GM12865 (cell line): ENCODE measurements around the gene HSD11B1L.
A peak's percentile ranks its signal among the peaks of the same experiment; 100 is the strongest.

Experiments
- DNase-seq: peaks from one replicate; pipeline ENCODE4 v3.0.0; 2010; ENCODE audit warnings: low read depth
- H3K4me3 ChIP-seq: 2 replicates; pipeline ENCODE4 v1.5.1; 2011; ENCODE audit warnings: mild to moderate bottlenecking, low read depth, low read length, control low read depth
- CTCF ChIP-seq: IDR thresholded peaks from 2 replicates; pipeline ENCODE4 v1.5.1; 2011; ENCODE audit warnings: low read length, control low read depth, low read depth, inconsistent platforms; ENCODE audit not compliant: insufficient read depth; ENCODE audit errors: missing control alignments

Gene HSD11B1L

GRCh38 chr19:5680437-5681368, at the start of gene HSD11B1L, which contains the start of gene MICOS13:
Gene HSD11B1L (plus strand): TSS chr19:5681027. CDS start chr19:5684833, 3,806 bp downstream.
Gene MICOS13 (minus strand): TSS chr19:5680516. CDS start chr19:5680486, 30 bp downstream.
- no peak for TF ChIP-seq CTCF
- H3K4me3 ChIP-seq: peak within 1 kb of the TSS; percentile 75
- DNase-seq: peak; percentile 100

- no peak for TF ChIP-seq CTCF
- no peak overlapping the region for H3K4me3 ChIP-seq
- no peak for DNase-seq
Measured at GRCh38 chr19:5631567-5632240, 49.1 kb upstream of the HSD11B1L start.

- no peak overlapping the region for H3K4me3 ChIP-seq
- TF ChIP-seq CTCF: no peak
- DNase-seq: no peak
Measured at GRCh38 chr19:5632241-5632612, 48.6 kb upstream of the HSD11B1L start.

GRCh38 chr19:5632657-5633056, 48.2 kb upstream of the HSD11B1L start:
- DNase-seq: no peak
- TF ChIP-seq CTCF: no peak
- H3K4me3 ChIP-seq: no peak overlapping the region

- no peak for TF ChIP-seq CTCF
- DNase-seq: no peak
- no peak overlapping the region for H3K4me3 ChIP-seq
Measured at GRCh38 chr19:5635427-5635826, 45.4 kb upstream of the HSD11B1L start.

- TF ChIP-seq CTCF: no peak
Measured at GRCh38 chr19:5637971-5638370, 42.9 kb upstream of the HSD11B1L start.

GRCh38 chr19:5641171-5641570, 39.7 kb upstream of the HSD11B1L start:
- no peak for TF ChIP-seq CTCF
- H3K4me3 ChIP-seq: no peak overlapping the region
- no peak for DNase-seq

More at GRCh38 chr19:5637971-5638370, 42.9 kb upstream of the HSD11B1L start:
- H3K4me3 ChIP-seq: no peak overlapping the region
- DNase-seq: no peak
